Measurements from ENCODE around the gene SGPP2.

- TF ChIP-seq POLR2A (IDR thresholded peaks at IDR 0.05; ENCODE audit: low read length) (no peak), GATA1 (IDR thresholded peaks at IDR 0.05; ENCODE audit: low read depth, low read length) (no peak)
Measured at GRCh38 chr2:222490131-222490530, 65.8 kb downstream of the SGPP2 start.
